ENCODE measurements around the gene DTYMK.
A peak's percentile ranks its signal among the peaks of the same experiment; 100 is the strongest.
"Not testable (repeated sequence)": the region's sequence is repeated elsewhere in the genome, so short reads cannot be mapped to it uniquely, and the experiment has no call there.

The DTYMK gene, protein sequence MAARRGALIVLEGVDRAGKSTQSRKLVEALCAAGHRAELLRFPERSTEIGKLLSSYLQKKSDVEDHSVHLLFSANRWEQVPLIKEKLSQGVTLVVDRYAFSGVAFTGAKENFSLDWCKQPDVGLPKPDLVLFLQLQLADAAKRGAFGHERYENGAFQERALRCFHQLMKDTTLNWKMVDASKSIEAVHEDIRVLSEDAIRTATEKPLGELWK

DNA sequence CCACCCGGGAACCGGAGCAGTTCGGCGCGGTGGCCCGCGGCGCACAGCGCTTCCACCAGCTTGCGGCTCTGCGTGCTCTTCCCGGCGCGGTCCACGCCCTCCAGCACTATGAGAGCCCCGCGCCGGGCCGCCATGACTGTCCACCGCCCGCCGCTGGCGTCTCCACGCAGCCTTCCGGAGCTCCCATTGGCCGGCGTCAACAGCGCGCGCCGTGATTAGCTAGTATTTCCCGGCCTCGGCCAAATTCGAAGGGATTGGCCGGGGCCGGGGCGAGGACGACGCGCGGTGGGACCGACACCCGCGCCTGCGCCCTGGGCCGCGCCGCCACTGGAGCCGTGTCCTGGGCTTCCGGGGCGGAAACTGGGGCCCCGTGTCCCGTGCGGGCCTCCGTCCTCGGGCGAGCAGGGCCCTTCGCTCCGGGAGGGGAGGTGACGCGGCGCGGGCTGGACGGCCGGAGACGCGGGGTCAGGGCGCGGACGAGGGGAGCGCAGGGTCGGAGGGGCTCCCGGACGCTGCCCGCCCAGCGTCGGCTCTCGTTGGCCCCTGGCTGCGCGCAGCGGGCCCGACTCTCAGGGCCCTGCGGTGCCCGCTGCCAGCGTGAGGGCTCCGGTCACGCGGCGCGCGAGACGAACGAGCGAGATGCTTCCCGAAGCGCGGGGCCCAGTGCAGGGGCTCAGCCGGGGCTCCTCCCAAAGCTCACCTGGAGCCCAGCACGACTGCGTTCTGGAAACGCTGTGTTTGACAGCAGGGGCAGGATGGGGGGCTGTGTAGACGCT lies at the start of gene DTYMK:
Gene DTYMK (minus strand): TSS at position 166 of the 776 bp plus-strand sequence. CDS start 32 bp downstream, at position 134.
- Mint-ChIP-seq H3K4me1 (peaks cover 32% of the 10 kb centered on the region), H3K36me3 (peaks cover 3% of the 10 kb centered on the region), H3K4me3 (peak within 1 kb of the TSS; percentile 95), H3K27me3 (no peaks in the 10 kb centered on the region), H3K9me3 (no peaks in the 10 kb centered on the region), H3K27ac (peak within 1 kb of the TSS; percentile 94)

DNA sequence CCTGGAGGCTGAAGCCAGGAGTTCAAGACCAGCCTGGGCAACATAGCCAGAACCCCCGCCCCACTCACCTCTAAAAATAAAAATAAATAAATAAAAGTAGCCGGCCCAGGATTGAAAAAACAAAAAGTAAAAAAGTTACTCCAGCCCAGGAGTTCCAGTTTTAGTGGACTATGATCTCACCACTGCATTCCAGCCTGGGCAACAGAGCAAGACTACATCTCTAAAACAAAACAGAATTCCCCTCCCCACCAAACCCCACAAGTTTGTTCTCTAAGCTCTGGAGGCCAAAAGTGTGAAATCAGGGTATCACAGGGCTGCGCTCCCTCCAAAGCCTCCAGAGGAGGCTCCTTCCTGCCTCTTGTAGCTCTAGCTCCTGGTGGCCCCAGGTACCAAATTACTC lies 49.5 kb upstream of the DTYMK start:
- Mint-ChIP-seq H3K27ac (no peak overlapping the region), H3K9me3 (no peaks in the 10 kb centered on the region), H3K36me3 (no peaks in the 10 kb centered on the region), H3K4me1 (peaks cover 53% of the 10 kb centered on the region), H3K27me3 (no peaks in the 10 kb centered on the region), H3K4me3 (peak overlapping the region; percentile 83)

DNA sequence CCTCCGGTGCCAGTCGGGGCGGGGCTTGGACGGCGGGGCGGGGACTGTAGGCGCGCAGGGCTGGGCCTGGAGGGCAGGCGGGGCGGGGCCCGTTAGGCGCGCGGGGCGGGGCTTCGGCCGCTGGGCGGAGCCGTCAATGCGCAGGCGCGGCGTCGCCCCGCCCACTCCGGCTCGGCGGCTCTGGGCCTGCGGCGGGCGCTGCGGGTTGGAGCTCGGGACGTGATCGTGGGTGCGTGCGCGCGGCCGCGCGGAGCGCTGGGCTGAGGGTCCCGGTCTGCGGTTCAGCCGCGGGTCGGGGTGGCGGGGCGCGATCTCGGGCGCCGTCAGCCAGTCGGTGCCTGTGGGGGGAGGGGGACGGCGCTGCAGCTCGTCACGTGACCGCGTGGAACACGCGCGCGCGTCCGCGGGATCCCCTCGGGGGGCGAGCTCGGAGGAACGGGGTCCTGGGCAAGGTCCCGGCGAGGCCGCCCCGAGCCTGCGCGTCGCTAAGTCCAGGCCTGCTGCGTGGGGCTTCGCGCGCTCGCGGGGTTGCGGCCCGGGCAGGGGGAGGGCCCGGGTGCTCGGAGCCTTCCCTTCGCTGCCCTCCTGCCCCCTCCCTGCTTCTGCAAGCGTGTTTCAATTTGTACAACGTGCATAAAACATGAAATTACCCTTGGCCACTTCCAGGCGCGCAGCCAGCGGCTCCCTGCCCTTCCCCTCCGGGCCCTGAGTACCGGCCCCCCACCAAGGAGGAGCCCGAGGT lies 48.0 kb upstream of the DTYMK start, which contains the start of gene D2HGDH:
Gene D2HGDH (plus strand): TSS at position 164 of the 742 bp plus-strand sequence. CDS start 595 bp downstream, outside the sequence.
- no peaks in the 10 kb centered on the region for H3K27me3 Mint-ChIP-seq
- H3K36me3 Mint-ChIP-seq = no peaks in the 10 kb centered on the region
- peak within 1 kb of the TSS; percentile 83 for H3K4me3 Mint-ChIP-seq
- peak within 1 kb of the TSS; percentile 65 for H3K27ac Mint-ChIP-seq
- no peaks in the 10 kb centered on the region for H3K9me3 Mint-ChIP-seq
- H3K4me1 Mint-ChIP-seq = peaks cover 52% of the 10 kb centered on the region

- H3K36me3 Mint-ChIP-seq = no peaks in the 10 kb centered on the region
- H3K4me1 Mint-ChIP-seq = peaks cover 48% of the 10 kb centered on the region
- no peaks in the 10 kb centered on the region for H3K27me3 Mint-ChIP-seq
- no peaks in the 10 kb centered on the region for H3K9me3 Mint-ChIP-seq
- H3K4me3 Mint-ChIP-seq = peak overlapping the region; percentile 66
- H3K27ac Mint-ChIP-seq = no peak overlapping the region
Observed at GRCh38 chr2:241734208-241734466, 47.5 kb upstream of the DTYMK start.

GRCh38 chr2:241733391-241734207 lies 47.0 kb upstream of the DTYMK start:
- Mint-ChIP-seq H3K9me3 (no peaks in the 10 kb centered on the region), H3K36me3 (no peaks in the 10 kb centered on the region), H3K27ac (peak overlapping the region; percentile 65), H3K27me3 (no peaks in the 10 kb centered on the region), H3K4me3 (peak overlapping the region; percentile 66), H3K4me1 (peaks cover 43% of the 10 kb centered on the region)

- not testable (repeated sequence) for H3K27me3 Mint-ChIP-seq, H3K36me3 Mint-ChIP-seq, H3K9me3 Mint-ChIP-seq, H3K27ac Mint-ChIP-seq
- H3K4me3 Mint-ChIP-seq = peak overlapping the region; percentile 27
- H3K4me1 Mint-ChIP-seq = peaks cover 39% of the 10 kb centered on the region
Observed at GRCh38 chr2:241732513-241733186, 46.0 kb upstream of the DTYMK start.

GRCh38 chr2:241730671-241731293 lies 44.2 kb upstream of the DTYMK start:
- Mint-ChIP-seq H3K27me3 (no peaks in the 10 kb centered on the region), H3K4me3 (peak overlapping the region; percentile 23), H3K9me3 (no peaks in the 10 kb centered on the region), H3K4me1 (peaks cover 30% of the 10 kb centered on the region), H3K27ac (peak overlapping the region; percentile 86), H3K36me3 (no peaks in the 10 kb centered on the region)

- Mint-ChIP-seq H3K27ac (no peak overlapping the region), H3K9me3 (no peaks in the 10 kb centered on the region), H3K36me3 (no peaks in the 10 kb centered on the region), H3K4me1 (peaks cover 30% of the 10 kb centered on the region), H3K27me3 (no peaks in the 10 kb centered on the region), H3K4me3 (peak overlapping the region; percentile 62)
Observed at GRCh38 chr2:241729868-241730267, 43.3 kb upstream of the DTYMK start.

DNA sequence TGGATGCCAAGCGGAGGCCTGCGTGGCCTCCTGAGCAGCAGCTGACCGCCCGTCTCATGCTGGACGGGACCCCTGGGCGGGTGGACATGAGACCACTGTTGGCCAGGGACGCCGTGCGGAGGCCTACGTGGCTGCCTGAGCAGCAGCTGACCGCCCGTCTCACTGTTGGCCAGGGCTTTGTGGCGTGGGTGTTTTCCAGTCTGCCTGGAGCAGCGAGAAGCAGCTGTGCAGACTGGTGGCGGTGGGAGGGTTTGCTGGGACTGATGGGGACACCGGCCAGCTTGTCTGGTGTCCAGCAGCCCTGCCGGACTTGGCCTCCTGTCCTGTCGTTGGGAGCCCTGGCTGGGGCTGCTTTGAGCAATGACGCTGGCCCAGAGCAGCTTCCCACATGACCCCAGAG lies 42.0 kb upstream of the DTYMK start:
- H3K27ac Mint-ChIP-seq = no peak overlapping the region
- H3K9me3 Mint-ChIP-seq = no peaks in the 10 kb centered on the region
- no peaks in the 10 kb centered on the region for H3K36me3 Mint-ChIP-seq

DNA sequence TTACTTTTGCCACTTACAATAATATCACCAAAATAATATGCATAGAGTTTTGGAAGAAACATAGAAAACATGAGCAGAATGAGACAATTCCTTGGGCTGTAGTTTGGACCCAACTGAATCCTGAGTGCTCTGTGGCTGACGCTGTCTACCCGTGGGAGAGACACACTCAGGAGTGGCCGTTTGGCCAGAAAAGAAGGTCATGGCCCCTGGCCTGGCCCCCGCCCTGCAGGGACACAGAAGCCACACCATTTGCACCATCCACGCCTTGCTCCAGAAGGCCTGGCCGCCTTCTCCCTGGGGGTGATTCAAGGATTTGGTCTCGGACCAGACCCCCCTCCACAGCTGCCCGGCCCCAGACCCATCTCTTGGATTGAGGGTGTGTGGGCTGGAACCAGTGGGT lies 41.4 kb upstream of the DTYMK start:
- Mint-ChIP-seq H3K4me1 (peaks cover 28% of the 10 kb centered on the region), H3K9me3 (no peaks in the 10 kb centered on the region)

More for the DNA sequence above, 42.0 kb upstream of the DTYMK start:
- Mint-ChIP-seq H3K4me3 (no peak overlapping the region), H3K27me3 (no peaks in the 10 kb centered on the region), H3K4me1 (peaks cover 30% of the 10 kb centered on the region)

GRCh38 chr2:241726459-241726858 lies 39.8 kb upstream of the DTYMK start:
- Mint-ChIP-seq H3K9me3 (no peaks in the 10 kb centered on the region), H3K36me3 (peaks cover 5% of the 10 kb centered on the region), H3K27ac (no peak overlapping the region), H3K4me1 (peaks cover 16% of the 10 kb centered on the region), H3K4me3 (no peak overlapping the region), H3K27me3 (no peaks in the 10 kb centered on the region)

More for the DNA sequence above, 41.4 kb upstream of the DTYMK start:
- Mint-ChIP-seq H3K4me3 (no peak overlapping the region), H3K27me3 (no peaks in the 10 kb centered on the region), H3K36me3 (no peaks in the 10 kb centered on the region), H3K27ac (no peak overlapping the region)

DNA sequence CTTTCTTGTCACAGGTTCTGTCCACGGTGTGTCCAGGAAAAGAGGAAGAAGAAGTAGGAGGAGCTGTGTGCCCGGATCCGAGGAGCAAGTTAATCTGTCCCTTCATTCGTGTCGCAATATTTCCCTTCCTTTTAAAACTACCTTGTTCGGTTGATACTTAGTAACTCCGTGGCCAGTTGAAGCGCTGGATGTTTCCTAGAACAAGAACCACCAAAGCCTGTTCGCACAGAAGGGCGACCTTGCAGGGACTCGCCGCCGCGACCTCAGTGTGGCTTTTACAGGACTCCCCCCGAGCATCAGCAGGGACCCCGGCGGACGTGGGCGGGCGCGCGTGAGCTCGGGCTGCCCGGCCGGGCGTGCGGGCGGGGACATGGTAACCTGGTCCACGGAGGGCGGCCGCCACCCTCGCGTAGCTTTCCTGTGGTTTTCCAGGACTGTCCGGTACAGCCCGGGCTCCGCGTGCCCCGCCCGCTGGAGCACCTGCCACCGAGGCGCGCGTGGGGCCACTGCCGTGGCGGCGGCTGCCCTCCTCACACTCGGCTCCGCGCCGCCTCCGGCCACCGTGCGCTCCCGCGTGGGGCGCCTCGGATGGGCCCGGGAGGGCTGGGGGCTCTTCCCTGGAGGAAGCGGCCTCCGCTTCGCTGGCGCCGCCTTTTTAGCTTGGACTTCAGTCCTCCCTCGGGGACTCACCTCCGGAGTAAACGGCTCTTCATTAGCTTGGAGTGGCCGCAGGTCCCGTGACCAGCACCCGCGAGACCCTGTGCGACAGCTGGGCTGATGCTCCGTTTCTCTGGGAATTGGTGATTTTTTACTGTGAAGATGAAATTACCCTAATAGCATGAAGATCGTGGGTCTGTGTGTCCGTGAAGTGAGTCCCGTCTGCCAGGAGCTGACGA lies 38.6 kb upstream of the DTYMK start:
- H3K4me1 Mint-ChIP-seq = peaks cover 7% of the 10 kb centered on the region
- H3K4me3 Mint-ChIP-seq = no peak overlapping the region
- H3K9me3 Mint-ChIP-seq = no peaks in the 10 kb centered on the region
- no peaks in the 10 kb centered on the region for H3K27me3 Mint-ChIP-seq
- peaks cover 7% of the 10 kb centered on the region for H3K36me3 Mint-ChIP-seq
- H3K27ac Mint-ChIP-seq = no peak overlapping the region

GRCh38 chr2:241724259-241724974 lies 37.8 kb upstream of the DTYMK start:
- Mint-ChIP-seq H3K9me3 (no peaks in the 10 kb centered on the region), H3K4me3 (no peak overlapping the region), H3K27me3 (no peaks in the 10 kb centered on the region), H3K36me3 (peaks cover 7% of the 10 kb centered on the region), H3K27ac (no peak overlapping the region), H3K4me1 (no peaks in the 10 kb centered on the region)

Data from activated naive CD4-positive, alpha-beta T cell treated with anti-CD3 and anti-CD28 coated beads, Interleukin-2, amount 50 U/mL, for 24 hours (primary cell).